ENCODE data around the gene THOC2.

Gene THOC2

DNA sequence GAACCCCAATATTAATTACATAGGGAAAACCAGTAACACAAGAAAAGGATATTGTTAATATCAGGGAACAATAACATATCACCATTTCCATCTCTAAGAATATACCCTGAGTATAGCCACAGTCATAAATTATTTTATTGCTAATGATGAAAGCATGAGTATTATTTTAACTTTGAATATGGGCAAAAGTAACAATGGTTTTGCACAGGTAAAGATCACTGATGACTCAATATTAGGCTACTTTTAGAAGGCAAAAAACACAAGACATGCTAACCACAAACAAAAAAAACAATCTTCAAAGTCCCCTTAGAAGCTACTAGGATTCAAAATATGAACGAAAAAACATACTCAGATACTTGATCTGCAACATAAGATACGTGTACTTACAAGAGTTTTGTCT, 36.5 kb downstream of the THOC2 start:
- Histone ChIP-seq H2BK15ac (replicated peaks; ENCODE audit: low read depth) (no peak overlapping the region), H3K4me1 (ENCODE audit: control insufficient read depth, low read depth, low read length) (no peaks in the 10 kb centered on the region), H3K4ac (ENCODE audit: low read depth, low read length) (no peak overlapping the region), H3K4me3 (ENCODE audit: low read length) (no peak overlapping the region), H2AK5ac (ENCODE audit: low read length) (no peak overlapping the region), H3K79me1 (ENCODE audit: low read length) (no peaks in the 10 kb centered on the region), H4K5ac (ENCODE audit: low read length) (no peak overlapping the region), H3K27ac (ENCODE audit: low read depth, low read length) (no peak overlapping the region), H2BK5ac (ENCODE audit: low read length) (no peak overlapping the region), H3K36me3 (ENCODE audit: control insufficient read depth, insufficient read depth, low read length) (no peaks in the 10 kb centered on the region), H3K9ac (ENCODE audit: low read length) (no peak overlapping the region), H2BK120ac (ENCODE audit: low read depth, low read length) (no peak overlapping the region), H4K8ac (ENCODE audit: low read depth, low read length) (no peak overlapping the region), H3K79me2 (ENCODE audit: control insufficient read depth, insufficient read depth, low read length) (no peaks in the 10 kb centered on the region), H3K56ac (ENCODE audit: low read length) (no peak overlapping the region), H3K4me2 (ENCODE audit: low read length) (no peak overlapping the region), H3K18ac (ENCODE audit: low read length) (no peak overlapping the region), H3K23ac (ENCODE audit: low read length) (no peak overlapping the region), H3K27me3 (ENCODE audit: insufficient read depth, low read length, poor library complexity) (no peaks in the 10 kb centered on the region)
- no CpG with 5 or more reads among the region's 2 CpGs for WGBS (ENCODE audit: extremely low coverage, insufficient coverage, low lambda C conversion rate)
- no peak for DNase-seq

DNA sequence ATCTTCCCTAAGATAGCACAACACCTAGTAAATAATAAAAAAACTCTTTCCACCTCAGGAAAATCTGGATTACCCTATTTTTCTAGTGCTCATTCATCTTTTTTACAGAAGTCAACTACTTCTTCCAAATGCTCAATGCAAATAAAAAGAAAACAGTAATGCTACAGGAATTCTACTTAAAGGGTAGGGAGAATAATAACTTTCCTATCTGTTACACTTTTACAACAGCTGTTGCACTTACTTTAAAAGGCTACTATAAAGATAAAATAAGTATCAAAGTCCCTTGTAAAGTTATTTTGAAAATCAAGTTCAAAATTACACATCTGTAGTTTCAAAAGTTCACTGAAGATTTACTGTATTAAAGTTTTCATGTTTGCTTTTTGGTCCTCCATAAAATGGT, 37.6 kb downstream of the THOC2 start:
- Histone ChIP-seq H2AK5ac (ENCODE audit: low read length) (no peak overlapping the region), H3K36me3 (ENCODE audit: control insufficient read depth, insufficient read depth, low read length) (no peaks in the 10 kb centered on the region), H3K79me1 (ENCODE audit: low read length) (no peaks in the 10 kb centered on the region), H3K4me3 (ENCODE audit: low read length) (no peak overlapping the region), H2BK120ac (ENCODE audit: low read depth, low read length) (no peak overlapping the region), H3K4me1 (ENCODE audit: control insufficient read depth, low read depth, low read length) (no peaks in the 10 kb centered on the region), H3K27ac (ENCODE audit: low read depth, low read length) (no peak overlapping the region), H4K8ac (ENCODE audit: low read depth, low read length) (no peak overlapping the region), H3K56ac (ENCODE audit: low read length) (no peak overlapping the region), H3K18ac (ENCODE audit: low read length) (no peak overlapping the region), H3K27me3 (ENCODE audit: insufficient read depth, low read length, poor library complexity) (no peaks in the 10 kb centered on the region), H3K23ac (ENCODE audit: low read length) (no peak overlapping the region), H3K79me2 (ENCODE audit: control insufficient read depth, insufficient read depth, low read length) (no peaks in the 10 kb centered on the region), H4K5ac (ENCODE audit: low read length) (no peak overlapping the region), H2BK15ac (replicated peaks; ENCODE audit: low read depth) (no peak overlapping the region), H2BK5ac (ENCODE audit: low read length) (no peak overlapping the region), H3K4me2 (ENCODE audit: low read length) (no peak overlapping the region), H3K9ac (ENCODE audit: low read length) (no peak overlapping the region), H3K4ac (ENCODE audit: low read depth, low read length) (no peak overlapping the region)
- no peak for DNase-seq

DNA sequence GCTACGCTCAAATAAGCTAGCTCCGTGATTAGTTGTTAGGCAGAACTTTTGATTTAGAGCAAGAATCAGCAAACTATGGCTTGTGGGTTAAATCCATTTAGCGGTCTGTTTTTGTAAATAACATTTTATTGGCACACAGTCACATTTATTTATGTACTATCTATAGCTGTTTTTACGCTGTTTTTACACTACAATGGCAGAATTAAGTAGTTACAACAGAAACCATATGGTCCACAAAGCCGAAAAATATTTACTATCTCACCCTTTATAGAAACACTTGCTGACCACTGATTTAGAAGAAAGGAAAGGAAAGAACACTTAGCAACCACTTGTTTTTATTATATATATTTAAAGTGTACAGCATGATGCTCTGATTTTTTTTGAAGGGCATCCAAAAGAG, 41.1 kb downstream of the THOC2 start:
- H3K36me3 ChIP-seq (ENCODE audit: control insufficient read depth, insufficient read depth, low read length): no peaks in the 10 kb centered on the region
- no peak overlapping the region for H3K18ac ChIP-seq (ENCODE audit: low read length)
- no peak overlapping the region for H3K4me2 ChIP-seq (ENCODE audit: low read length)
- H2BK5ac ChIP-seq (ENCODE audit: low read length): no peak overlapping the region
- no peak overlapping the region for H2BK120ac ChIP-seq (ENCODE audit: low read depth, low read length)
- no peaks in the 10 kb centered on the region for H3K4me1 ChIP-seq (ENCODE audit: control insufficient read depth, low read depth, low read length)
- H3K27me3 ChIP-seq (ENCODE audit: insufficient read depth, low read length, poor library complexity): no peaks in the 10 kb centered on the region
- no peak overlapping the region for H3K4me3 ChIP-seq (ENCODE audit: low read length)
- no peaks in the 10 kb centered on the region for H3K79me2 ChIP-seq (ENCODE audit: control insufficient read depth, insufficient read depth, low read length)
- no peak overlapping the region for H3K9ac ChIP-seq (ENCODE audit: low read length)
- no peak overlapping the region for H3K56ac ChIP-seq (ENCODE audit: low read length)
- no peak overlapping the region for H3K27ac ChIP-seq (ENCODE audit: low read depth, low read length)
- no peak overlapping the region for H3K4ac ChIP-seq (ENCODE audit: low read depth, low read length)
- H2BK15ac ChIP-seq (replicated peaks; ENCODE audit: low read depth): no peak overlapping the region
- H4K8ac ChIP-seq (ENCODE audit: low read depth, low read length): no peak overlapping the region
- H3K79me1 ChIP-seq (ENCODE audit: low read length): no peaks in the 10 kb centered on the region
- no peak overlapping the region for H4K5ac ChIP-seq (ENCODE audit: low read length)
- no CpG with 5 or more reads among the region's 5 CpGs for WGBS (ENCODE audit: extremely low coverage, insufficient coverage, low lambda C conversion rate)
- no peak for DNase-seq
- H2AK5ac ChIP-seq (ENCODE audit: low read length): no peak overlapping the region
- no peak overlapping the region for H3K23ac ChIP-seq (ENCODE audit: low read length)

DNA sequence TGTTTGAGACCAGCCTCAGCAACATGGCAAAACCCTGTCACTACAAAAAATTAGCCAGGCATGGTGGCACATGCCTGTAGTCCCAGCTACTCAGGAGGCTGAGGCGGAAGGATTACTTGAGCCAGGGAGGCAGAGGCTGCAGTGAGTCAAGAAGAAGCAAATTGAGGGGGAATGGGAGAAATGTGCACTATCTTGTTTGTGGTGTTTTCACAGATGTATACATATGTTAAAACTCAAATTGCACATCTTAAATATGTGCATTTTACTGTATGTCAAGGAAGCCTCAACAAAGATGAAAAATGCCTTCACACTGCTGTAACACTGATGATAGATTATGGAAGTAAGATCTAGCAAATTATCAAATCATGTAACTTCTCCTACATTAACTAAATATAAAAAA, 44.3 kb downstream of the THOC2 start:
- WGBS (ENCODE audit: extremely low coverage, insufficient coverage, low lambda C conversion rate): no CpG with 5 or more reads among the region's 1 CpG
- H3K36me3 ChIP-seq (ENCODE audit: control insufficient read depth, insufficient read depth, low read length): no peaks in the 10 kb centered on the region
- H4K5ac ChIP-seq (ENCODE audit: low read length): no peak overlapping the region
- H3K4me2 ChIP-seq (ENCODE audit: low read length): no peak overlapping the region
- H3K23ac ChIP-seq (ENCODE audit: low read length): no peak overlapping the region
- H3K79me1 ChIP-seq (ENCODE audit: low read length): no peaks in the 10 kb centered on the region
- no peak overlapping the region for H2AK5ac ChIP-seq (ENCODE audit: low read length)
- H3K4ac ChIP-seq (ENCODE audit: low read depth, low read length): no peak overlapping the region
- no peak overlapping the region for H3K56ac ChIP-seq (ENCODE audit: low read length)
- H2BK15ac ChIP-seq (replicated peaks; ENCODE audit: low read depth): no peak overlapping the region
- H3K27me3 ChIP-seq (ENCODE audit: insufficient read depth, low read length, poor library complexity): no peaks in the 10 kb centered on the region
- no peak overlapping the region for H4K8ac ChIP-seq (ENCODE audit: low read depth, low read length)
- no peaks in the 10 kb centered on the region for H3K79me2 ChIP-seq (ENCODE audit: control insufficient read depth, insufficient read depth, low read length)
- H3K18ac ChIP-seq (ENCODE audit: low read length): no peak overlapping the region
- H3K27ac ChIP-seq (ENCODE audit: low read depth, low read length): no peak overlapping the region
- DNase-seq: no peak
- no peak overlapping the region for H2BK120ac ChIP-seq (ENCODE audit: low read depth, low read length)
- no peak overlapping the region for H2BK5ac ChIP-seq (ENCODE audit: low read length)
- H3K4me3 ChIP-seq (ENCODE audit: low read length): no peak overlapping the region
- no peak overlapping the region for H3K9ac ChIP-seq (ENCODE audit: low read length)
- no peaks in the 10 kb centered on the region for H3K4me1 ChIP-seq (ENCODE audit: control insufficient read depth, low read depth, low read length)

DNA sequence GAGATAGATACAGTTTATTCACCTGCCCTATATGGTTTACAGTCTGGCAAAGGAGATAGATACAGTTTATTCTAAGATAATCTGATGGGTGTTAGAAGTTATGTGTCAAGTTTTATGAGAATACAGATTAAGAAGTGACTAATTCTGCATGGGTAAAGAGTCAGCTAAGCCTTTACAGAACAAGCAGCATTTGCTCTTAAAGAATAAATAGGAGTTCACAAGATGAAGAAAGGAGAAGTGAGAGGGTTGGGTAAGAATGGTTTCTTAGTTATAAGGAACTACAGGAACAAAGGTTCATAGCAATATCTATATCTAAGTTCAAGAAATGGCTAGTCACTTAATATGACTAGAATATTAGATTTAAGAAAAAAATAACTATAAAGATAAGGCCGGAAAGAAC, 47.6 kb downstream of the THOC2 start:
- Histone ChIP-seq H3K4ac (ENCODE audit: low read depth, low read length) (no peak overlapping the region), H3K27me3 (ENCODE audit: insufficient read depth, low read length, poor library complexity) (no peaks in the 10 kb centered on the region), H3K4me2 (ENCODE audit: low read length) (no peak overlapping the region), H3K79me1 (ENCODE audit: low read length) (no peaks in the 10 kb centered on the region), H2BK5ac (ENCODE audit: low read length) (no peak overlapping the region), H3K36me3 (ENCODE audit: control insufficient read depth, insufficient read depth, low read length) (no peaks in the 10 kb centered on the region), H3K27ac (ENCODE audit: low read depth, low read length) (no peak overlapping the region), H3K4me1 (ENCODE audit: control insufficient read depth, low read depth, low read length) (no peaks in the 10 kb centered on the region), H4K8ac (ENCODE audit: low read depth, low read length) (no peak overlapping the region), H3K56ac (ENCODE audit: low read length) (no peak overlapping the region), H2BK120ac (ENCODE audit: low read depth, low read length) (no peak overlapping the region), H2BK15ac (replicated peaks; ENCODE audit: low read depth) (no peak overlapping the region), H3K23ac (ENCODE audit: low read length) (no peak overlapping the region), H3K4me3 (ENCODE audit: low read length) (no peak overlapping the region), H3K79me2 (ENCODE audit: control insufficient read depth, insufficient read depth, low read length) (no peaks in the 10 kb centered on the region), H3K9ac (ENCODE audit: low read length) (no peak overlapping the region), H2AK5ac (ENCODE audit: low read length) (no peak overlapping the region), H3K18ac (ENCODE audit: low read length) (no peak overlapping the region), H4K5ac (ENCODE audit: low read length) (no peak overlapping the region)
- no peak for DNase-seq
- no CpG with 5 or more reads among the region's 1 CpG for WGBS (ENCODE audit: extremely low coverage, insufficient coverage, low lambda C conversion rate)

DNA sequence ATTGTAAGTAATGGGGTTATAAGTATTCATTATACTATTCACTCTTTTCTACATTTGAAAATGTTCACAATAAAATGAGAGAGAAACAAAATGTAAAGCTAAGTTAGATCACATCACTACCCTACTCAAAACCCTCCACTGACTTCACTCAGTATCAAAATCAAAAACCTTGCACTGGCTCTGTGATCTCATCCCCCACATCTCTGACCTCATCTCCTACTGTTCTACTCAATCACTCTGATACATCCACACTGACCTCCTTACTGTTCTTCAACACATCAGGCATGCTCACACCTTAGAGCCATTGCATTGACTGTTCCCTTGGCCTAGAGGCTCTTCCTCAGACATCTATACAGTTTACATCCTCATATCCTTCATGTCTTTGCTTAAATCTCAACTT, 50.7 kb downstream of the THOC2 start:
- Histone ChIP-seq H3K27me3 (ENCODE audit: insufficient read depth, low read length, poor library complexity) (no peaks in the 10 kb centered on the region), H3K4me2 (ENCODE audit: low read length) (no peak overlapping the region), H3K4me3 (ENCODE audit: low read length) (no peak overlapping the region), H2BK15ac (replicated peaks; ENCODE audit: low read depth) (no peak overlapping the region), H3K18ac (ENCODE audit: low read length) (no peak overlapping the region), H3K4me1 (ENCODE audit: control insufficient read depth, low read depth, low read length) (no peaks in the 10 kb centered on the region), H4K5ac (ENCODE audit: low read length) (no peak overlapping the region), H3K23ac (ENCODE audit: low read length) (no peak overlapping the region), H3K36me3 (ENCODE audit: control insufficient read depth, insufficient read depth, low read length) (no peaks in the 10 kb centered on the region), H3K79me2 (ENCODE audit: control insufficient read depth, insufficient read depth, low read length) (no peaks in the 10 kb centered on the region), H2AK5ac (ENCODE audit: low read length) (no peak overlapping the region), H3K9ac (ENCODE audit: low read length) (no peak overlapping the region), H2BK120ac (ENCODE audit: low read depth, low read length) (no peak overlapping the region), H4K8ac (ENCODE audit: low read depth, low read length) (no peak overlapping the region), H3K56ac (ENCODE audit: low read length) (no peak overlapping the region), H2BK5ac (ENCODE audit: low read length) (no peak overlapping the region), H3K27ac (ENCODE audit: low read depth, low read length) (no peak overlapping the region), H3K79me1 (ENCODE audit: low read length) (no peaks in the 10 kb centered on the region), H3K4ac (ENCODE audit: low read depth, low read length) (no peak overlapping the region)
- no peak for DNase-seq
